GM12875 (cell line): ENCODE data around the gene ABCE1.

Experiments used
- H3K4me3 ChIP-seq: one replicate; pipeline ENCODE4 v1.5.1; 2011; ENCODE audit warnings: low read depth, low read length, control low read depth
- CTCF ChIP-seq: IDR thresholded peaks from 2 replicates; pipeline ENCODE4 v1.5.1; 2011; ENCODE audit warnings: low read depth, mild to moderate bottlenecking, control low read depth, inconsistent platforms, low read length, moderate library complexity, borderline replicate concordance; ENCODE audit not compliant: insufficient read depth

The ABCE1 gene

GRCh38 chr4:145061318-145061920, 36.7 kb upstream of the ABCE1 start:
- TF ChIP-seq CTCF = no peak
- no peak overlapping the region for H3K4me3 ChIP-seq

- no peak overlapping the region for H3K4me3 ChIP-seq
- no peak for TF ChIP-seq CTCF
Measured at GRCh38 chr4:145066063-145066501, 32.0 kb upstream of the ABCE1 start.

GRCh38 chr4:145069361-145069760, 28.8 kb upstream of the ABCE1 start:
- TF ChIP-seq CTCF = no peak

GRCh38 chr4:145071560-145071959, 26.6 kb upstream of the ABCE1 start:
- TF ChIP-seq CTCF = no peak
- no peak overlapping the region for H3K4me3 ChIP-seq

More at GRCh38 chr4:145069361-145069760, 28.8 kb upstream of the ABCE1 start:
- H3K4me3 ChIP-seq = no peak overlapping the region

GRCh38 chr4:145075742-145076468, 22.2 kb upstream of the ABCE1 start:
- no peak for TF ChIP-seq CTCF
- H3K4me3 ChIP-seq = no peak overlapping the region

- no peak overlapping the region for H3K4me3 ChIP-seq
- no peak for TF ChIP-seq CTCF
Measured at GRCh38 chr4:145076469-145076855, 21.6 kb upstream of the ABCE1 start.

- no peak overlapping the region for H3K4me3 ChIP-seq
- no peak for TF ChIP-seq CTCF
Measured at GRCh38 chr4:145081756-145082155, 16.4 kb upstream of the ABCE1 start.
